ENCODE results near the gene TTC3. TPM values are rescaled to one million over a fixed set of nuclear protein-coding genes. Genes with fewer than 3 reads are reported as not detected.

Gene TTC3
- total RNA-seq, 1 experiment from 2014 or later, result 29.0 TPM

DNA sequence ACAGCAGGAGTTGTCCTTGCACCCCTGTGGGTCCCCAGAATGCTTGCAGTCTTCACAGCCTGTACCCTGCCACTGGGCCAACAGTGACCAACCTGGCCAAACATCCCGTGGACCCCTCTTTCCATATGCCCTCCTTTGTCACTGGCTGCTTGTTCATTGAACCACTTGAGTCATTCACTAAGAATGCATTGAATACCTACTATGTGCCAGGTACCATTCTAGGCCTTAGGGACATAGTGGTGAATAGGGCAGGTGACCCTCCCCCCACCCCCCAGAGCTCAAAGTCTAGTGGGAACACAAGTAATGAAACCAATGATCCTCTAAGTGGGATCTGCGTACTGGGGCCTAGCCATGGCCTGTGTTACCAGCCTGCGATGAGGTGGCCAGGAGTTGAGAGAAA lies 28.4 kb upstream of the TTC3 start:
- ChIA-PET CTCF (no interaction called here), POLR2A (no interaction called here)
- peaks cover 89% of the 10 kb centered on the region for H3K27me3 Mint-ChIP-seq (ENCODE audit: low read depth)
- peaks cover 37% of the 10 kb centered on the region for H3K4me1 Mint-ChIP-seq
- ATAC-seq (no peak), DNase-seq (ENCODE audit: low spot score) (no peak)
- no peak overlapping the region for H3K27ac Mint-ChIP-seq
- H3K4me3 Mint-ChIP-seq, result no peak overlapping the region
- no peaks in the 10 kb centered on the region for H3K9me3 Mint-ChIP-seq
- H3K36me3 Mint-ChIP-seq, result no peaks in the 10 kb centered on the region
- TF ChIP-seq CREM (CRISPR knock-in tag; IDR thresholded peaks at IDR 0.05), result no peak
- no peak for TF ChIP-seq CBFB (CRISPR knock-in tag; IDR thresholded peaks at IDR 0.05; ENCODE audit: low read depth)
- TF ChIP-seq TEAD4 (CRISPR knock-in tag; IDR thresholded peaks at IDR 0.05), result no peak
- no peak for TF ChIP-seq NFYB (CRISPR knock-in tag; conservative IDR thresholded peaks at IDR 0.05; ENCODE audit: low read depth)
- no peak for TF ChIP-seq SP1 (CRISPR knock-in tag; conservative IDR thresholded peaks at IDR 0.05)
- TF ChIP-seq, protein P1, sequence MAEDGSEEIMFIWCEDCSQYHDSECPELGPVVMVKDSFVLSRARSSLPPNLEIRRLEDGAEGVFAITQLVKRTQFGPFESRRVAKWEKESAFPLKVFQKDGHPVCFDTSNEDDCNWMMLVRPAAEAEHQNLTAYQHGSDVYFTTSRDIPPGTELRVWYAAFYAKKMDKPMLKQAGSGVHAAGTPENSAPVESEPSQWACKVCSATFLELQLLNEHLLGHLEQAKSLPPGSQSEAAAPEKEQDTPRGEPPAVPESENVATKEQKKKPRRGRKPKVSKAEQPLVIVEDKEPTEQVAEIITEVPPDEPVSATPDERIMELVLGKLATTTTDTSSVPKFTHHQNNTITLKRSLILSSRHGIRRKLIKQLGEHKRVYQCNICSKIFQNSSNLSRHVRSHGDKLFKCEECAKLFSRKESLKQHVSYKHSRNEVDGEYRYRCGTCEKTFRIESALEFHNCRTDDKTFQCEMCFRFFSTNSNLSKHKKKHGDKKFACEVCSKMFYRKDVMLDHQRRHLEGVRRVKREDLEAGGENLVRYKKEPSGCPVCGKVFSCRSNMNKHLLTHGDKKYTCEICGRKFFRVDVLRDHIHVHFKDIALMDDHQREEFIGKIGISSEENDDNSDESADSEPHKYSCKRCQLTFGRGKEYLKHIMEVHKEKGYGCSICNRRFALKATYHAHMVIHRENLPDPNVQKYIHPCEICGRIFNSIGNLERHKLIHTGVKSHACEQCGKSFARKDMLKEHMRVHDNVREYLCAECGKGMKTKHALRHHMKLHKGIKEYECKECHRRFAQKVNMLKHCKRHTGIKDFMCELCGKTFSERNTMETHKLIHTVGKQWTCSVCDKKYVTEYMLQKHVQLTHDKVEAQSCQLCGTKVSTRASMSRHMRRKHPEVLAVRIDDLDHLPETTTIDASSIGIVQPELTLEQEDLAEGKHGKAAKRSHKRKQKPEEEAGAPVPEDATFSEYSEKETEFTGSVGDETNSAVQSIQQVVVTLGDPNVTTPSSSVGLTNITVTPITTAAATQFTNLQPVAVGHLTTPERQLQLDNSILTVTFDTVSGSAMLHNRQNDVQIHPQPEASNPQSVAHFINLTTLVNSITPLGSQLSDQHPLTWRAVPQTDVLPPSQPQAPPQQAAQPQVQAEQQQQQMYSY (CRISPR knock-in tag; IDR thresholded peaks at IDR 0.05), result no peak
- no peak for TF ChIP-seq ZNF317 (CRISPR knock-in tag; IDR thresholded peaks at IDR 0.05; ENCODE audit: borderline replicate concordance, low read depth)
- no peak for TF ChIP-seq GTF2I (CRISPR knock-in tag; conservative IDR thresholded peaks at IDR 0.05)
- TF ChIP-seq NFE2L1 (CRISPR knock-in tag; IDR thresholded peaks at IDR 0.05), result no peak
- TF ChIP-seq NR1H2 (CRISPR knock-in tag; IDR thresholded peaks at IDR 0.05), result no peak
- no peak for TF ChIP-seq JUN (CRISPR knock-in tag; IDR thresholded peaks at IDR 0.05)

DNA sequence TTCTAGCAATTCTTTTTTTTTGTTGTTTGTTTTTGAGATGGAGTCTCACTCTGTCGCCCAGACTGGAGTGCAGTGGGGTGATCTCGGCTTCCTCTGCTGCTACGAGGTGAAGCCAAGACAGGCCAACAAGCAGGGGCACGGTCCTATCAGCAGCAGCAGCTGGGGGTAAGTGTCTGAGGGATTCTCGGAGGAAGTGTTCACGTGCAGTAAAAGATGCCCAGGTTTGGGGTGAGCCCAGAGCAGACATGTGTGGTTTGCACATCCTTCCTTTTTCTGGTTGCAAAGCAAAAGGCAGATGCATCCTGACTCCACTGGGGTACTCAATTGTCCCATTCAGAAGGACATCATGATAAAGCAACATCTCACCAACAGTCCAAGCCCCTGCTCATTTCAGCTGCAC lies 27.9 kb upstream of the TTC3 start:
- Mint-ChIP-seq H3K27me3 (ENCODE audit: low read depth) (peaks cover 89% of the 10 kb centered on the region), H3K4me1 (peaks cover 34% of the 10 kb centered on the region), H3K4me3 (no peak overlapping the region), H3K9me3 (no peaks in the 10 kb centered on the region), H3K36me3 (no peaks in the 10 kb centered on the region), H3K27ac (no peak overlapping the region)
- DNase-seq (ENCODE audit: low spot score), result no peak
- no peak for ATAC-seq
- CTCF ChIA-PET, result no interaction called here
- POLR2A ChIA-PET, result no interaction called here
- TF ChIP-seq FOXJ3 (CRISPR knock-in tag; IDR thresholded peaks at IDR 0.05; ENCODE audit: borderline replicate concordance), result no peak
- no peak for TF ChIP-seq OVOL2 (CRISPR knock-in tag; IDR thresholded peaks at IDR 0.05; ENCODE audit: borderline replicate concordance)
- TF ChIP-seq, protein P2, sequence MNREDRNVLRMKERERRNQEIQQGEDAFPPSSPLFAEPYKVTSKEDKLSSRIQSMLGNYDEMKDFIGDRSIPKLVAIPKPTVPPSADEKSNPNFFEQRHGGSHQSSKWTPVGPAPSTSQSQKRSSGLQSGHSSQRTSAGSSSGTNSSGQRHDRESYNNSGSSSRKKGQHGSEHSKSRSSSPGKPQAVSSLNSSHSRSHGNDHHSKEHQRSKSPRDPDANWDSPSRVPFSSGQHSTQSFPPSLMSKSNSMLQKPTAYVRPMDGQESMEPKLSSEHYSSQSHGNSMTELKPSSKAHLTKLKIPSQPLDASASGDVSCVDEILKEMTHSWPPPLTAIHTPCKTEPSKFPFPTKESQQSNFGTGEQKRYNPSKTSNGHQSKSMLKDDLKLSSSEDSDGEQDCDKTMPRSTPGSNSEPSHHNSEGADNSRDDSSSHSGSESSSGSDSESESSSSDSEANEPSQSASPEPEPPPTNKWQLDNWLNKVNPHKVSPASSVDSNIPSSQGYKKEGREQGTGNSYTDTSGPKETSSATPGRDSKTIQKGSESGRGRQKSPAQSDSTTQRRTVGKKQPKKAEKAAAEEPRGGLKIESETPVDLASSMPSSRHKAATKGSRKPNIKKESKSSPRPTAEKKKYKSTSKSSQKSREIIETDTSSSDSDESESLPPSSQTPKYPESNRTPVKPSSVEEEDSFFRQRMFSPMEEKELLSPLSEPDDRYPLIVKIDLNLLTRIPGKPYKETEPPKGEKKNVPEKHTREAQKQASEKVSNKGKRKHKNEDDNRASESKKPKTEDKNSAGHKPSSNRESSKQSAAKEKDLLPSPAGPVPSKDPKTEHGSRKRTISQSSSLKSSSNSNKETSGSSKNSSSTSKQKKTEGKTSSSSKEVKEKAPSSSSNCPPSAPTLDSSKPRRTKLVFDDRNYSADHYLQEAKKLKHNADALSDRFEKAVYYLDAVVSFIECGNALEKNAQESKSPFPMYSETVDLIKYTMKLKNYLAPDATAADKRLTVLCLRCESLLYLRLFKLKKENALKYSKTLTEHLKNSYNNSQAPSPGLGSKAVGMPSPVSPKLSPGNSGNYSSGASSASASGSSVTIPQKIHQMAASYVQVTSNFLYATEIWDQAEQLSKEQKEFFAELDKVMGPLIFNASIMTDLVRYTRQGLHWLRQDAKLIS (CRISPR knock-in tag; IDR thresholded peaks at IDR 0.05; ENCODE audit: borderline replicate concordance), result no peak
- no peak for TF ChIP-seq ZNF416 (CRISPR knock-in tag; IDR thresholded peaks at IDR 0.05)
- TF ChIP-seq, protein P3, sequence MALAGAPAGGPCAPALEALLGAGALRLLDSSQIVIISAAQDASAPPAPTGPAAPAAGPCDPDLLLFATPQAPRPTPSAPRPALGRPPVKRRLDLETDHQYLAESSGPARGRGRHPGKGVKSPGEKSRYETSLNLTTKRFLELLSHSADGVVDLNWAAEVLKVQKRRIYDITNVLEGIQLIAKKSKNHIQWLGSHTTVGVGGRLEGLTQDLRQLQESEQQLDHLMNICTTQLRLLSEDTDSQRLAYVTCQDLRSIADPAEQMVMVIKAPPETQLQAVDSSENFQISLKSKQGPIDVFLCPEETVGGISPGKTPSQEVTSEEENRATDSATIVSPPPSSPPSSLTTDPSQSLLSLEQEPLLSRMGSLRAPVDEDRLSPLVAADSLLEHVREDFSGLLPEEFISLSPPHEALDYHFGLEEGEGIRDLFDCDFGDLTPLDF (CRISPR knock-in tag; IDR thresholded peaks at IDR 0.05), result no peak
- no peak for TF ChIP-seq ZNF138 (CRISPR knock-in tag; conservative IDR thresholded peaks at IDR 0.05)
- TF ChIP-seq, protein P4, sequence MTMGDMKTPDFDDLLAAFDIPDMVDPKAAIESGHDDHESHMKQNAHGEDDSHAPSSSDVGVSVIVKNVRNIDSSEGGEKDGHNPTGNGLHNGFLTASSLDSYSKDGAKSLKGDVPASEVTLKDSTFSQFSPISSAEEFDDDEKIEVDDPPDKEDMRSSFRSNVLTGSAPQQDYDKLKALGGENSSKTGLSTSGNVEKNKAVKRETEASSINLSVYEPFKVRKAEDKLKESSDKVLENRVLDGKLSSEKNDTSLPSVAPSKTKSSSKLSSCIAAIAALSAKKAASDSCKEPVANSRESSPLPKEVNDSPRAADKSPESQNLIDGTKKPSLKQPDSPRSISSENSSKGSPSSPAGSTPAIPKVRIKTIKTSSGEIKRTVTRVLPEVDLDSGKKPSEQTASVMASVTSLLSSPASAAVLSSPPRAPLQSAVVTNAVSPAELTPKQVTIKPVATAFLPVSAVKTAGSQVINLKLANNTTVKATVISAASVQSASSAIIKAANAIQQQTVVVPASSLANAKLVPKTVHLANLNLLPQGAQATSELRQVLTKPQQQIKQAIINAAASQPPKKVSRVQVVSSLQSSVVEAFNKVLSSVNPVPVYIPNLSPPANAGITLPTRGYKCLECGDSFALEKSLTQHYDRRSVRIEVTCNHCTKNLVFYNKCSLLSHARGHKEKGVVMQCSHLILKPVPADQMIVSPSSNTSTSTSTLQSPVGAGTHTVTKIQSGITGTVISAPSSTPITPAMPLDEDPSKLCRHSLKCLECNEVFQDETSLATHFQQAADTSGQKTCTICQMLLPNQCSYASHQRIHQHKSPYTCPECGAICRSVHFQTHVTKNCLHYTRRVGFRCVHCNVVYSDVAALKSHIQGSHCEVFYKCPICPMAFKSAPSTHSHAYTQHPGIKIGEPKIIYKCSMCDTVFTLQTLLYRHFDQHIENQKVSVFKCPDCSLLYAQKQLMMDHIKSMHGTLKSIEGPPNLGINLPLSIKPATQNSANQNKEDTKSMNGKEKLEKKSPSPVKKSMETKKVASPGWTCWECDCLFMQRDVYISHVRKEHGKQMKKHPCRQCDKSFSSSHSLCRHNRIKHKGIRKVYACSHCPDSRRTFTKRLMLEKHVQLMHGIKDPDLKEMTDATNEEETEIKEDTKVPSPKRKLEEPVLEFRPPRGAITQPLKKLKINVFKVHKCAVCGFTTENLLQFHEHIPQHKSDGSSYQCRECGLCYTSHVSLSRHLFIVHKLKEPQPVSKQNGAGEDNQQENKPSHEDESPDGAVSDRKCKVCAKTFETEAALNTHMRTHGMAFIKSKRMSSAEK (CRISPR knock-in tag; IDR thresholded peaks at IDR 0.05; ENCODE audit: borderline replicate concordance), result no peak
- no peak for TF ChIP-seq TP53 (CRISPR knock-in tag; IDR thresholded peaks at IDR 0.05)
- TF ChIP-seq SMAD4 (CRISPR knock-in tag; IDR thresholded peaks at IDR 0.05), result no peak
- TF ChIP-seq, protein P5, sequence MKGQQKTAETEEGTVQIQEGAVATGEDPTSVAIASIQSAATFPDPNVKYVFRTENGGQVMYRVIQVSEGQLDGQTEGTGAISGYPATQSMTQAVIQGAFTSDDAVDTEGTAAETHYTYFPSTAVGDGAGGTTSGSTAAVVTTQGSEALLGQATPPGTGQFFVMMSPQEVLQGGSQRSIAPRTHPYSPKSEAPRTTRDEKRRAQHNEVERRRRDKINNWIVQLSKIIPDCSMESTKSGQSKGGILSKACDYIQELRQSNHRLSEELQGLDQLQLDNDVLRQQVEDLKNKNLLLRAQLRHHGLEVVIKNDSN (CRISPR knock-in tag; IDR thresholded peaks at IDR 0.05), result no peak
- TF ChIP-seq TEAD1 (CRISPR knock-in tag; IDR thresholded peaks at IDR 0.05), result no peak
- TF ChIP-seq ETV6 (CRISPR knock-in tag; IDR thresholded peaks at IDR 0.05), result no peak

Data from WTC11 (cell line).